Measurements from ENCODE around the gene SLC7A1.

Gene SLC7A1

DNA sequence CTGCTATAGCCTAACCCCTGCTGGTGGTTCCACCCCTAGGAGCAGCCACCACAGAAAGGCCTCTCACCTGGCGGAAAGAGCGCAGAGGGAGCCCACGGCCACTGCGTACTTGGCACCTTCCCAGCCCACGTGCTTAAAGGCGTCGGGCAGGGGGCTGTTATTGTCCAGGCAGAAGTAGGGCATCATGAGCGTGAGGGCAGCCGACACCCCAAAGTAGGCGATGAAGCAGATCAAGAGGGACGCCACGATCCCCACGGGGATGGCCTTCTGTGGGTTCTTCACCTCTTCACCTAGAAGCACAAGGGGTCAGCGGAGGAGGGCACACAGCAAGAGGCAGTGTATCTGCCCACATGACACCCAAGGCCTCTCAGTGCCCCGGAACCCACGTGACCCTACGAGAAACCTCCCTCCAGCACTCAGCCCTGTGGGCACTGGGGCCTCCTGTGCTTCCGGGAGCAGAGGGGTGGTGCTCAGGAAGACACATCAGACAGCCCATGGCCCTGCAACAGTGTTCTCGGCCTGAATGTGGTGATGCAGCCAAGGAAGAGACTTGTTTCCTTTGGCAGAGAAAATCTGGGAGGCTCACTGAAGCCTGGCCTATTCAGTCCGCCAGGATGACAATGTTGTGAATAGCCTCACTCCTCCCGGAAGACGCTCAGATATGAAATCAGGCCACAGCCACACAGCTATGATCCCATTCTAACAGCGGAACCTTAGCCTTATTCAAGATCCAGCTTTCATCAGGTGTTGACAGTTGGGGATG is 72.1 kb downstream of the SLC7A1 start:
- TF ChIP-seq, protein P1, sequence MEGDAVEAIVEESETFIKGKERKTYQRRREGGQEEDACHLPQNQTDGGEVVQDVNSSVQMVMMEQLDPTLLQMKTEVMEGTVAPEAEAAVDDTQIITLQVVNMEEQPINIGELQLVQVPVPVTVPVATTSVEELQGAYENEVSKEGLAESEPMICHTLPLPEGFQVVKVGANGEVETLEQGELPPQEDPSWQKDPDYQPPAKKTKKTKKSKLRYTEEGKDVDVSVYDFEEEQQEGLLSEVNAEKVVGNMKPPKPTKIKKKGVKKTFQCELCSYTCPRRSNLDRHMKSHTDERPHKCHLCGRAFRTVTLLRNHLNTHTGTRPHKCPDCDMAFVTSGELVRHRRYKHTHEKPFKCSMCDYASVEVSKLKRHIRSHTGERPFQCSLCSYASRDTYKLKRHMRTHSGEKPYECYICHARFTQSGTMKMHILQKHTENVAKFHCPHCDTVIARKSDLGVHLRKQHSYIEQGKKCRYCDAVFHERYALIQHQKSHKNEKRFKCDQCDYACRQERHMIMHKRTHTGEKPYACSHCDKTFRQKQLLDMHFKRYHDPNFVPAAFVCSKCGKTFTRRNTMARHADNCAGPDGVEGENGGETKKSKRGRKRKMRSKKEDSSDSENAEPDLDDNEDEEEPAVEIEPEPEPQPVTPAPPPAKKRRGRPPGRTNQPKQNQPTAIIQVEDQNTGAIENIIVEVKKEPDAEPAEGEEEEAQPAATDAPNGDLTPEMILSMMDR (IDR thresholded peaks at IDR 0.05; ENCODE audit: low read depth, low read length): no peak
- no peak for TF ChIP-seq MYC (IDR thresholded peaks at IDR 0.05; ENCODE audit: low read depth, low read length)
- TF ChIP-seq POLR2A (IDR thresholded peaks at IDR 0.05; ENCODE audit: extremely low read depth, insufficient read length): no peak
- TF ChIP-seq, protein P2, sequence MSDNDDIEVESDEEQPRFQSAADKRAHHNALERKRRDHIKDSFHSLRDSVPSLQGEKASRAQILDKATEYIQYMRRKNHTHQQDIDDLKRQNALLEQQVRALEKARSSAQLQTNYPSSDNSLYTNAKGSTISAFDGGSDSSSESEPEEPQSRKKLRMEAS (IDR thresholded peaks at IDR 0.05; ENCODE audit: low read depth, low read length): no peak
- DNase-seq (ENCODE audit: low read depth): no peak
- H3K4me3 ChIP-seq (ENCODE audit: low read depth, low read length): no peak overlapping the region

DNA sequence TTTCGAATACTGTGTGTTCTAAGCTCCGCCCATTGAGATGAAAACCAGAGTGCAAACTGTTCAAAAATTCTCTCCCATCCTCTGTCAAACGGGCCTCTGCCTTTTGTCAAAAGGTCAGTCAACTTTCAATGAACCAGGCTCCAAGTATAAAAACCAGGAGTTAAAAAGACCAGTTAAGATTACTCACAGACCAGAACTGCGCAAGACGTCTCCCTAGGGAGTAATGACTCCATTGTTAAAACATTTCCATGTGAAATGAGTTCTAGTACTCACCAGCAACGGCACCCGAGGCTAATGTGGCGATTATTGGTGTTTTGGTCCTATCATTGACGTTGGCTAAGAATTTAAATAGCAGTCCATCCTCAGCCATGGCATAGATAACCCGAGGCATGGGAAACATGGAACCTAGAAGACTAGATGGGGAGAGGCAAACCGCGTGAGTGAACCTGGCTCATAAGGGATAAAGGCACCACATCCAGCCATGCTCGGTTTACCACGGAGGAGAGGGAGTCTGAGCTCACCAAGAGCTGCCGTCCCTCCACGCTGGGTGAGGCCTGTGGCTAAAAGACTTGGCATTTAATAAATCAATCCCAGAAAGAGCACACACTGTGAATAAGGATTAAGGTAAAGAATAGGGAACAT is 73.3 kb downstream of the SLC7A1 start:
- TF ChIP-seq POLR2A (IDR thresholded peaks at IDR 0.05; ENCODE audit: extremely low read depth, insufficient read length): no peak
- TF ChIP-seq, protein P2 (IDR thresholded peaks at IDR 0.05; ENCODE audit: low read depth, low read length): no peak
- no peak for TF ChIP-seq MYC (IDR thresholded peaks at IDR 0.05; ENCODE audit: low read depth, low read length)
- TF ChIP-seq, protein P1 (IDR thresholded peaks at IDR 0.05; ENCODE audit: low read depth, low read length): no peak
- H3K4me3 ChIP-seq (ENCODE audit: low read depth, low read length): no peak overlapping the region
- peak; percentile 35 for DNase-seq (ENCODE audit: low read depth)

DNA sequence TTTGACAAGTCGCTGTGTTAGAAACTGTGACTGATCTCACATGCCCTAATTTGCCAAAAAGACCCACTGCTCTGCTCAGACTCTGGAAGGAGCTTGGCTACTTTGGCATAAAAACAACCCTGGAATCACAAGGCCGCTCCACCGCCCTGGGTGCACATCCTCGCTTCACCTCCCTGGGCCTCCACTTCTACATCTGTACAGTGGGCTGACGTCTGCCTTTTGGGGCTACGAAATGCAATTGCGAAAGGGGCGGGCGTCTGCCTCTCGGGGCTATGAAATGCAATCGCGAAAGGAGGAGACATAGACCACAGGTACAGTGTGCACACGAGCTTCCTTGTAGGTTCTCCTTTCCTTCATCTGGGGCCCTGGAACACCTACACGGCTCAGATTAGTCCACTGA is 74.2 kb downstream of the SLC7A1 start:
- TF ChIP-seq, protein P2 (IDR thresholded peaks at IDR 0.05; ENCODE audit: low read depth, low read length): no peak
- TF ChIP-seq MYC (IDR thresholded peaks at IDR 0.05; ENCODE audit: low read depth, low read length): no peak
- TF ChIP-seq, protein P1 (IDR thresholded peaks at IDR 0.05; ENCODE audit: low read depth, low read length): no peak
- no peak for TF ChIP-seq POLR2A (IDR thresholded peaks at IDR 0.05; ENCODE audit: extremely low read depth, insufficient read length)
- no peak for DNase-seq (ENCODE audit: low read depth)
- no peak overlapping the region for H3K4me3 ChIP-seq (ENCODE audit: low read depth, low read length)

DNA sequence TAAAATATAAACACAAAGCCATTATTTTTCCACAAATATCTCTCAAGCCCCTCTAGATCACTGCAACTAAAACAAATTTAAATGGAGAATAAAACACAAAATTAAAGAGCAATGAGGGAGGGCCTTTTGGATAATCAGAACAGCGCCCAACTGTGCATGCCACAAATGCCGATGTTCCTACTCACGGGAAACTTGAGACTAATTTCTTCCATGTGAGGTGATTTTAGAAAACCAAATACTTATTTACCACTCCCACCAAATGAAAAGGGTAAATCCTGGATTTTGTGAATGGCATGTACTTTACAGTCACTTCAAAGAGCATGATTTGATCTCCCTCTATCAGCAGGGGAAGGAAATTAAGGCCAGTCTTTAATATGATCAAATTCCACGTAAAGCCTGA is 74.8 kb downstream of the SLC7A1 start:
- no peak overlapping the region for H3K4me3 ChIP-seq (ENCODE audit: low read depth, low read length)
- no peak for DNase-seq (ENCODE audit: low read depth)
- TF ChIP-seq POLR2A (IDR thresholded peaks at IDR 0.05; ENCODE audit: extremely low read depth, insufficient read length) (no peak), MYC (IDR thresholded peaks at IDR 0.05; ENCODE audit: low read depth, low read length) (no peak)
- TF ChIP-seq, protein P2 (IDR thresholded peaks at IDR 0.05; ENCODE audit: low read depth, low read length): no peak
- TF ChIP-seq, protein P1 (IDR thresholded peaks at IDR 0.05; ENCODE audit: low read depth, low read length): no peak

DNA sequence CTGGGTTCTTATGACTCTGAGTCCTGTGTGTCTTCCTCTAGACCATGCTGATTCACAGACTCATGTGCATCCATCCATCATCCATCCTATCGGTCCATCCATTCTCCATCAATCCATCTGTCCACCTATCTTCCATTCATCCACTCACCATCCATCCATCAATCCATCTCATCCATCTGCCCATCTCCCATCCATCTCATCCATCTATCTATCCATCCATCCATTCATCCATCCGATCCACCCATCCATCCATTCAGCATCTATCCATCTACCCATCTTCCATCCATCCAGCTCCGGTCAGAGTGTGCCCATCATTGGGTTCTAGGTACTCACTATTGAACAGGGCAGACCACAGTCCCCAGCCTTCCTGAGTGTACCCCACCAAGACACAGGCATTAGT is 75.6 kb downstream of the SLC7A1 start:
- TF ChIP-seq POLR2A (IDR thresholded peaks at IDR 0.05; ENCODE audit: extremely low read depth, insufficient read length) (no peak), MYC (IDR thresholded peaks at IDR 0.05; ENCODE audit: low read depth, low read length) (no peak)
- TF ChIP-seq, protein P2 (IDR thresholded peaks at IDR 0.05; ENCODE audit: low read depth, low read length): no peak
- TF ChIP-seq, protein P1 (IDR thresholded peaks at IDR 0.05; ENCODE audit: low read depth, low read length): no peak
- H3K4me3 ChIP-seq (ENCODE audit: low read depth, low read length): no peak overlapping the region
- DNase-seq (ENCODE audit: low read depth): no peak

Measured in NB4 (cell line).